ENCODE measurements around the gene EED. TPM values are rescaled to one million over a fixed set of nuclear protein-coding genes. Genes with fewer than 3 reads are reported as not detected.

EED gene
- polyA plus RNA-seq, 1 donor from 2014 or later = 40.1 TPM

GRCh38 chr11:86301742-86302091 lies 57.2 kb downstream of the EED start:
- Histone ChIP-seq H3K4me3 (ENCODE audit: low read length) (peak overlapping the region; percentile 77), H3K27ac (ENCODE audit: low read length) (peak overlapping the region; percentile 71), H3K4me2 (ENCODE audit: low read length) (peak overlapping the region; percentile 77), H3K9me2 (ENCODE audit: insufficient read depth, low read length) (no peaks in the 10 kb centered on the region), H3K36me3 (ENCODE audit: insufficient read depth, low read length) (no peaks in the 10 kb centered on the region), H2AFZ (ENCODE audit: low read depth, low read length) (peak overlapping the region; percentile 81), H4K20me1 (ENCODE audit: insufficient read depth) (no peaks in the 10 kb centered on the region), H3K9me3 (ENCODE audit: low read length) (no peaks in the 10 kb centered on the region), H3K79me2 (replicated peaks; ENCODE audit: insufficient read depth, low read length) (peaks cover 30% of the 10 kb centered on the region), H3K9ac (ENCODE audit: low read length) (peak overlapping the region; percentile 55), H3F3A (ENCODE audit: insufficient read depth, low read length, poor library complexity, severe bottlenecking) (no peaks in the 10 kb centered on the region), H3K27me3 (ENCODE audit: insufficient read depth, low read depth, low read length) (no peaks in the 10 kb centered on the region)
- TF ChIP-seq, protein P1, sequence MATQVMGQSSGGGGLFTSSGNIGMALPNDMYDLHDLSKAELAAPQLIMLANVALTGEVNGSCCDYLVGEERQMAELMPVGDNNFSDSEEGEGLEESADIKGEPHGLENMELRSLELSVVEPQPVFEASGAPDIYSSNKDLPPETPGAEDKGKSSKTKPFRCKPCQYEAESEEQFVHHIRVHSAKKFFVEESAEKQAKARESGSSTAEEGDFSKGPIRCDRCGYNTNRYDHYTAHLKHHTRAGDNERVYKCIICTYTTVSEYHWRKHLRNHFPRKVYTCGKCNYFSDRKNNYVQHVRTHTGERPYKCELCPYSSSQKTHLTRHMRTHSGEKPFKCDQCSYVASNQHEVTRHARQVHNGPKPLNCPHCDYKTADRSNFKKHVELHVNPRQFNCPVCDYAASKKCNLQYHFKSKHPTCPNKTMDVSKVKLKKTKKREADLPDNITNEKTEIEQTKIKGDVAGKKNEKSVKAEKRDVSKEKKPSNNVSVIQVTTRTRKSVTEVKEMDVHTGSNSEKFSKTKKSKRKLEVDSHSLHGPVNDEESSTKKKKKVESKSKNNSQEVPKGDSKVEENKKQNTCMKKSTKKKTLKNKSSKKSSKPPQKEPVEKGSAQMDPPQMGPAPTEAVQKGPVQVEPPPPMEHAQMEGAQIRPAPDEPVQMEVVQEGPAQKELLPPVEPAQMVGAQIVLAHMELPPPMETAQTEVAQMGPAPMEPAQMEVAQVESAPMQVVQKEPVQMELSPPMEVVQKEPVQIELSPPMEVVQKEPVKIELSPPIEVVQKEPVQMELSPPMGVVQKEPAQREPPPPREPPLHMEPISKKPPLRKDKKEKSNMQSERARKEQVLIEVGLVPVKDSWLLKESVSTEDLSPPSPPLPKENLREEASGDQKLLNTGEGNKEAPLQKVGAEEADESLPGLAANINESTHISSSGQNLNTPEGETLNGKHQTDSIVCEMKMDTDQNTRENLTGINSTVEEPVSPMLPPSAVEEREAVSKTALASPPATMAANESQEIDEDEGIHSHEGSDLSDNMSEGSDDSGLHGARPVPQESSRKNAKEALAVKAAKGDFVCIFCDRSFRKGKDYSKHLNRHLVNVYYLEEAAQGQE (IDR thresholded peaks at IDR 0.05; ENCODE audit: borderline replicate concordance) = peak; percentile 8
- no peak for TF ChIP-seq MXI1 (conservative IDR thresholded peaks at IDR 0.05; ENCODE audit: poor library complexity, severe bottlenecking)

DNA sequence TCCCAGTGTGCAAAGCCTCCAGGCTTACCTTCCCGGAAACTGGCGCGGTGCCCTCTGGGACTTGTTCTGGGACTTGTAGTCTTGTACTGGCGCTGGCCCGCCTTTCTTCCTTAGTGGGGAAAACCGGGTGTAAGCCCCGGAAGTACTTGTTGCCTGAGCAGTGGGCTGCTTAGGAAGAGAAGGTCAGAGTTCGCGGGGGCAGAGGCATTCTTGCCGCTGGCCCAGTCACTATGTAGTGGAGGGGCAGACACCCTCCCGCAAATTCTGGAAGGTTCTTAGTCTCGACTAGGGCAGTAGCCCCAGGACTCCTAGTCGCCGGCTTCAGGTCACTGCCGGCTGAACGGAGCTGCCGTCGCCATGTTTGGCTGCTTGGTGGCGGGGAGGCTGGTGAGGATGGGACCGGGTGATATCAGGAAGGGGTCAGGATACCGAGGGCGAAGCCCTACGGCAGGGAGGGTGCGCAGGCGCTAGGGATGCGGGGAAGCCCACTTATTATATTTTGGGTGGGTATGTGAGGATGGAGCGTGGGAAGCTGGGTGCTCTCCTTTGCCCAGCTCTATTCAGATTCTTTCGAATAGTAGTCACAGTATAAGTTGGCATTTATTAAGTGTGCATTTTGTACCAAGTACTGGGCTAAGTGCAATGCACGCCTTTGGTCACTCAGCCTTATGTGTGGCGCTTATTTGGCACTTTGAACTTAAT lies 57.7 kb downstream of the EED start, which contains the start of gene HIKESHI:
TSS of gene HIKESHI (plus strand) at position 149 of the 702 bp plus-strand sequence. CDS start at position 358, 209 bp downstream.
- Histone ChIP-seq H3K9ac (ENCODE audit: low read length) (peak within 1 kb of the TSS; percentile 75), H2AFZ (ENCODE audit: low read depth, low read length) (peak within 1 kb of the TSS; percentile 85), H3K36me3 (ENCODE audit: insufficient read depth, low read length) (no peaks in the 10 kb centered on the region), H3K27me3 (ENCODE audit: insufficient read depth, low read depth, low read length) (no peaks in the 10 kb centered on the region), H3F3A (ENCODE audit: insufficient read depth, low read length, poor library complexity, severe bottlenecking) (no peaks in the 10 kb centered on the region), H3K9me2 (ENCODE audit: insufficient read depth, low read length) (no peaks in the 10 kb centered on the region), H3K79me2 (replicated peaks; ENCODE audit: insufficient read depth, low read length) (peaks cover 30% of the 10 kb centered on the region), H3K4me2 (ENCODE audit: low read length) (peak within 1 kb of the TSS; percentile 79), H3K4me3 (ENCODE audit: low read length) (peak within 1 kb of the TSS; percentile 77), H3K27ac (ENCODE audit: low read length) (peak within 1 kb of the TSS; percentile 71), H4K20me1 (ENCODE audit: insufficient read depth) (no peaks in the 10 kb centered on the region), H3K9me3 (ENCODE audit: low read length) (no peaks in the 10 kb centered on the region)
- peak; percentile 79 for TF ChIP-seq MXI1 (conservative IDR thresholded peaks at IDR 0.05; ENCODE audit: poor library complexity, severe bottlenecking)
- TF ChIP-seq TAF1 (IDR thresholded peaks at IDR 0.05; ENCODE audit: low read depth) = peak; percentile 16
- TF ChIP-seq RAD21 (conservative IDR thresholded peaks at IDR 0.05) = peak; percentile 48
- no peak for TF ChIP-seq EZH2 (IDR thresholded peaks at IDR 0.05; ENCODE audit: borderline replicate concordance, insufficient read depth, low read length, poor library complexity, severe bottlenecking)
- peak; percentile 65 for TF ChIP-seq EP300 (conservative IDR thresholded peaks at IDR 0.05; ENCODE audit: poor library complexity, severe bottlenecking)
- peak; percentile 25 for TF ChIP-seq CTCF (IDR thresholded peaks at IDR 0.05; ENCODE audit: poor library complexity, severe bottlenecking)
- TF ChIP-seq SMC3 (conservative IDR thresholded peaks at IDR 0.05; ENCODE audit: poor library complexity) = peak; percentile 59
- peak; percentile 78 for TF ChIP-seq POLR2AphosphoS5 (IDR thresholded peaks at IDR 0.05)
- TF ChIP-seq, protein P1 (IDR thresholded peaks at IDR 0.05; ENCODE audit: borderline replicate concordance) = peak; percentile 30
